Tracheal epithelial cell (primary cell): ENCODE results near the gene MLF2. TPM values are rescaled to one million over a fixed set of nuclear protein-coding genes. Genes with fewer than 3 reads are reported as not detected.

ENCODE experiments used
- total RNA-seq: library from RNA; depleted of rRNA; stranded (reverse); fragments of >200 nt; gene quantifications from 2 replicates; pipeline ENCODE4 v1.2.1, GENCODE V29; 2014

Gene MLF2
- 176 and 190 TPM in 2 replicates for total RNA-seq

GRCh38 chr12:6752921-6753771 is at the start of gene MLF2:
Gene MLF2, minus strand, starts transcription at chr12:6753141. Its CDS starts 807 bp downstream, at chr12:6752334.

GRCh38 chr12:6788972-6789924 is 36.3 kb upstream of the MLF2 start, which contains the start of gene CD4:
Gene CD4, plus strand, starts transcription at chr12:6789528. Its CDS starts 10,611 bp downstream, at chr12:6800139.

GRCh38 chr12:6772331-6772695 is 19.4 kb upstream of the MLF2 start, which contains the start of gene LAG3:
Gene LAG3, plus strand, starts transcription at chr12:6772520. Its CDS starts 333 bp downstream, at chr12:6772853.

GRCh38 chr12:6765634-6766581 is 13.0 kb upstream of the MLF2 start, which contains the start of gene PTMS:
Gene PTMS, plus strand, starts transcription at chr12:6766363. Its CDS starts 343 bp downstream, at chr12:6766706.

GRCh38 chr12:6723607-6724408 is 29.1 kb downstream of the MLF2 start, which contains the start of gene COPS7A:
Gene COPS7A, plus strand, starts transcription at chr12:6724046. Its CDS starts 611 bp downstream, at chr12:6724657.

GRCh38 chr12:6700646-6701051 is 52.3 kb downstream of the MLF2 start, which contains the start of gene PIANP:
Gene PIANP, minus strand, starts transcription at chr12:6700815. Its CDS starts 2,754 bp downstream, at chr12:6698061.

Other genes with a start within 250 kb of the MLF2 start
- gene GAPDH, start 218.6 kb downstream of the MLF2 start, total RNA-seq = 6,794 and 7,400 TPM in 2 replicates
- gene IFFO1, start 197.1 kb downstream of the MLF2 start, total RNA-seq = 0.85 and 1.7 TPM in 2 replicates
- 24.6 and 39.4 TPM in 2 replicates for gene NOP2, start 184.8 kb downstream of the MLF2 start, total RNA-seq
- gene CHD4, start 145.8 kb downstream of the MLF2 start, total RNA-seq = 179 and 185 TPM in 2 replicates
- 2.3 and 3.9 TPM in 2 replicates for gene LPAR5, start 117.2 kb downstream of the MLF2 start, total RNA-seq
- not detected in 2 replicates for gene ACRBP, start 105.7 kb downstream of the MLF2 start, total RNA-seq
- 14.9 and 28.7 TPM in 2 replicates for gene ING4, start 90.0 kb downstream of the MLF2 start, total RNA-seq
- 5.8 and 6.4 TPM in 2 replicates for gene ZNF384, start 63.8 kb downstream of the MLF2 start, total RNA-seq
- not detected in 2 replicates for gene PIANP, start 52.3 kb downstream of the MLF2 start, total RNA-seq
- 56.6 and 68.8 TPM in 2 replicates for gene COPS7A, start 29.1 kb downstream of the MLF2 start, total RNA-seq
- 17.7 and 26.0 TPM in 2 replicates for gene PTMS, start 13.2 kb upstream of the MLF2 start, total RNA-seq
- gene LAG3, start 19.4 kb upstream of the MLF2 start, total RNA-seq = 0.24 TPM in 1 of 2 replicates, not detected in the other
- not detected in 2 replicates for gene CD4, start 36.4 kb upstream of the MLF2 start, total RNA-seq
- gene GPR162, start 68.7 kb upstream of the MLF2 start, total RNA-seq = 0.72 TPM in 1 of 2 replicates, not detected in the other
- 22.2 and 39.3 TPM in 2 replicates for gene P3H3, start 75.3 kb upstream of the MLF2 start, total RNA-seq
- 0.24 TPM in 1 of 2 replicates, not detected in the other for gene GNB3, start 87.8 kb upstream of the MLF2 start, total RNA-seq
- gene CDCA3, start 98.1 kb upstream of the MLF2 start, total RNA-seq = under 0.01 and 2.4 TPM in 2 replicates
- 61.2 and 83.4 TPM in 2 replicates for gene USP5, start 99.0 kb upstream of the MLF2 start, total RNA-seq
- gene TPI1, start 114.4 kb upstream of the MLF2 start, total RNA-seq = 1,092 and 1,488 TPM in 2 replicates
- 7.2 and 7.7 TPM in 2 replicates for gene SPSB2, start 120.2 kb upstream of the MLF2 start, total RNA-seq
- gene LRRC23, start 151.7 kb upstream of the MLF2 start, total RNA-seq = 11.3 and 11.7 TPM in 2 replicates
- gene ENO2, start 161.4 kb upstream of the MLF2 start, total RNA-seq = 6.6 and 31.1 TPM in 2 replicates
- gene ATN1, start 174.8 kb upstream of the MLF2 start, total RNA-seq = 6.3 and 12.8 TPM in 2 replicates
- gene RNU7-1, start 190.7 kb upstream of the MLF2 start, total RNA-seq = not detected in 2 replicates
- gene C12orf57, start 190.9 kb upstream of the MLF2 start, total RNA-seq = 86.0 and 133 TPM in 2 replicates
- 8.9 and 13.0 TPM in 2 replicates for gene PTPN6, start 198.2 kb upstream of the MLF2 start, total RNA-seq
- 218 and 285 TPM in 2 replicates for gene PHB2, start 217.5 kb upstream of the MLF2 start, total RNA-seq
- gene EMG1, start 217.8 kb upstream of the MLF2 start, total RNA-seq = 68.8 and 101 TPM in 2 replicates